Measurements from ENCODE around the gene IL34. TPM values are rescaled to one million over a fixed set of nuclear protein-coding genes. Genes with fewer than 3 reads are reported as not detected.

Gene IL34
- total and polyA plus RNA-seq, 2 of the 13 experiments (the other 11 are each of a cell fraction or from before 2014, with no cell fraction given): 1.2 to 1.3 TPM

DNA sequence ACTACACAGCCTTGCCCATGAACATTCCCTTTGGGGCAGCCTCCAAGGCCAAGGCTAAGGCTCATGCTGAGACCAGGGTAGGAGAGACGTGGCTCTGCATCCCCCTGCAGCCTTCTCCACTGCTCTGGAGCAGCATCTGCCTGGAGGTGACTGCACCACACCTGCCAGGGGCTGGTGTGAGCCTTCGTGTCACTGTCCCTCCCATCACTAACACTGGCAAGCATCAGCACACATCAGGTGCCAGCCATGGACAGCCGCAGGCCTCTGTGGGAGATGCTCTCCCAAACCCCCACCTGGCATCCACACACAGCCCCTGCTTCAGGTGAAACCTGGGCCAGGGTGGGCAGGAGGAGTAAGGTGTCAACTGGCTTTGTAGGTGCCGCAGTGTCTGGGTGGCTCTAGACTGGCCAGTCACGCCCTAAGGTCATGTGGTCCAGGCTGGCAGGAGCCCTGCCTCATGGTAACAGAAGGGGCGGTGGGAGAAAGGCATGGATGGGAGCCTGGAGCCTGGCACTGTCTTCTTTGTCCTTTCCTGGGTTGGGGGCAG, 57.5 kb downstream of the IL34 start:
- ChIA-PET POLR2A (interaction anchor here (0.7 to 7.0 kb wide), 16 partner anchors 8 to 67 kb away, joined by 3 to 134 read pairs (median 6); partner anchors contain the start of gene MTSS2), CTCF (ENCODE audit: low intra/inter-chr PET ratio, low total read pairs) (interaction anchor here (1.6 to 2.9 kb wide), 2 partner anchors 35 to 67 kb away, joined by 16 to 27 read pairs; no protein-coding TSS in a partner anchor)
- peaks cover 52% of the 10 kb centered on the region for H3K4me1 ChIP-seq (ENCODE audit: insufficient read depth, low read length)
- no peaks in the 10 kb centered on the region for H3K27me3 ChIP-seq (ENCODE audit: control insufficient read depth in 1 of 2, insufficient read depth in 2 of 2, low read length in 2 of 2)
- no peak overlapping the region for H2AFZ ChIP-seq (ENCODE audit: low read length)
- H3K4me3 ChIP-seq (replicated peaks in 1 of 3; ENCODE audit: insufficient read depth in 1 of 3, low read depth in 2 of 3, low read length in 3 of 3): 0 out of 6 replicates have a peak overlapping the region, but pooled peaks of 1 of the 3 experiments have one; percentile 21
- H4K20me1 ChIP-seq (ENCODE audit: insufficient read depth, low read length): no peaks in the 10 kb centered on the region
- no TSS peak for BruUV-seq (replicated peaks)
- peak overlapping the region; percentile 63 for H3K4me2 ChIP-seq (ENCODE audit: low read depth, low read length)
- intact Hi-C loops (cut with micrococcal nuclease; ENCODE audit: unreplicated experiment) (loop anchor here (1.0 to 2.0 kb wide), 4 partner anchors 17 to 67 kb away; partner anchors contain the start of gene MTSS2), in situ Hi-C loops (cut with HindIII; ENCODE audit: extremely low pct_ligation_motif_present, low pct_unique_long_range_greater_than_20kb) (no loop called here)
- H3K9ac ChIP-seq (ENCODE audit: insufficient read depth, low read depth, low read length): peak overlapping the region; percentile 52
- peak overlapping the region; percentile 31 for H3K27ac ChIP-seq (ENCODE audit: extremely low read length, insufficient read depth, low read length)
- no peaks in the 10 kb centered on the region for H3K9me3 ChIP-seq (ENCODE audit: low read length)
- peaks cover 4 to 5% of the 10 kb centered on the region in 2 experiments; a peak in 1 of 5 replicates for H3K36me3 ChIP-seq (replicated peaks in 1 of 2; ENCODE audit: control insufficient read depth in 1 of 2, insufficient read depth in 2 of 2, low read length in 2 of 2)
- no peaks in the 10 kb centered on the region for H3K79me2 ChIP-seq (ENCODE audit: insufficient read depth, low read length)
- peak; percentile 14 for ATAC-seq
- no peak for FAIRE-seq
- DNase-seq (ENCODE audit: low spot score): no peak
- 80% methylated on average over 5 of the region's 6 CpGs for WGBS (ENCODE audit: low lambda C conversion rate)
- TF ChIP-seq, protein P1, sequence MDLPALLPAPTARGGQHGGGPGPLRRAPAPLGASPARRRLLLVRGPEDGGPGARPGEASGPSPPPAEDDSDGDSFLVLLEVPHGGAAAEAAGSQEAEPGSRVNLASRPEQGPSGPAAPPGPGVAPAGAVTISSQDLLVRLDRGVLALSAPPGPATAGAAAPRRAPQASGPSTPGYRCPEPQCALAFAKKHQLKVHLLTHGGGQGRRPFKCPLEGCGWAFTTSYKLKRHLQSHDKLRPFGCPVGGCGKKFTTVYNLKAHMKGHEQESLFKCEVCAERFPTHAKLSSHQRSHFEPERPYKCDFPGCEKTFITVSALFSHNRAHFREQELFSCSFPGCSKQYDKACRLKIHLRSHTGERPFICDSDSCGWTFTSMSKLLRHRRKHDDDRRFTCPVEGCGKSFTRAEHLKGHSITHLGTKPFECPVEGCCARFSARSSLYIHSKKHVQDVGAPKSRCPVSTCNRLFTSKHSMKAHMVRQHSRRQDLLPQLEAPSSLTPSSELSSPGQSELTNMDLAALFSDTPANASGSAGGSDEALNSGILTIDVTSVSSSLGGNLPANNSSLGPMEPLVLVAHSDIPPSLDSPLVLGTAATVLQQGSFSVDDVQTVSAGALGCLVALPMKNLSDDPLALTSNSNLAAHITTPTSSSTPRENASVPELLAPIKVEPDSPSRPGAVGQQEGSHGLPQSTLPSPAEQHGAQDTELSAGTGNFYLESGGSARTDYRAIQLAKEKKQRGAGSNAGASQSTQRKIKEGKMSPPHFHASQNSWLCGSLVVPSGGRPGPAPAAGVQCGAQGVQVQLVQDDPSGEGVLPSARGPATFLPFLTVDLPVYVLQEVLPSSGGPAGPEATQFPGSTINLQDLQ (CRISPR knock-in tag; IDR thresholded peaks at IDR 0.05): 0 out of 2 replicates have a peak, but pooled peaks have one; percentile 62
- TF ChIP-seq, protein P2, sequence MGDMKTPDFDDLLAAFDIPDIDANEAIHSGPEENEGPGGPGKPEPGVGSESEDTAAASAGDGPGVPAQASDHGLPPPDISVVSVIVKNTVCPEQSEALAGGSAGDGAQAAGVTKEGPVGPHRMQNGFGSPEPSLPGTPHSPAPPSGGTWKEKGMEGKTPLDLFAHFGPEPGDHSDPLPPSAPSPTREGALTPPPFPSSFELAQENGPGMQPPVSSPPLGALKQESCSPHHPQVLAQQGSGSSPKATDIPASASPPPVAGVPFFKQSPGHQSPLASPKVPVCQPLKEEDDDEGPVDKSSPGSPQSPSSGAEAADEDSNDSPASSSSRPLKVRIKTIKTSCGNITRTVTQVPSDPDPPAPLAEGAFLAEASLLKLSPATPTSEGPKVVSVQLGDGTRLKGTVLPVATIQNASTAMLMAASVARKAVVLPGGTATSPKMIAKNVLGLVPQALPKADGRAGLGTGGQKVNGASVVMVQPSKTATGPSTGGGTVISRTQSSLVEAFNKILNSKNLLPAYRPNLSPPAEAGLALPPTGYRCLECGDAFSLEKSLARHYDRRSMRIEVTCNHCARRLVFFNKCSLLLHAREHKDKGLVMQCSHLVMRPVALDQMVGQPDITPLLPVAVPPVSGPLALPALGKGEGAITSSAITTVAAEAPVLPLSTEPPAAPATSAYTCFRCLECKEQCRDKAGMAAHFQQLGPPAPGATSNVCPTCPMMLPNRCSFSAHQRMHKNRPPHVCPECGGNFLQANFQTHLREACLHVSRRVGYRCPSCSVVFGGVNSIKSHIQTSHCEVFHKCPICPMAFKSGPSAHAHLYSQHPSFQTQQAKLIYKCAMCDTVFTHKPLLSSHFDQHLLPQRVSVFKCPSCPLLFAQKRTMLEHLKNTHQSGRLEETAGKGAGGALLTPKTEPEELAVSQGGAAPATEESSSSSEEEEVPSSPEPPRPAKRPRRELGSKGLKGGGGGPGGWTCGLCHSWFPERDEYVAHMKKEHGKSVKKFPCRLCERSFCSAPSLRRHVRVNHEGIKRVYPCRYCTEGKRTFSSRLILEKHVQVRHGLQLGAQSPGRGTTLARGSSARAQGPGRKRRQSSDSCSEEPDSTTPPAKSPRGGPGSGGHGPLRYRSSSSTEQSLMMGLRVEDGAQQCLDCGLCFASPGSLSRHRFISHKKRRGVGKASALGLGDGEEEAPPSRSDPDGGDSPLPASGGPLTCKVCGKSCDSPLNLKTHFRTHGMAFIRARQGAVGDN (CRISPR knock-in tag; IDR thresholded peaks at IDR 0.05): peak; percentile 47
- no peak for TF ChIP-seq SNRNP70 (IDR thresholded peaks at IDR 0.05; ENCODE audit: low read depth, low read length)
- no peak for TF ChIP-seq HHEX (CRISPR knock-in tag; IDR thresholded peaks at IDR 0.05)
- 0 out of 2 replicates have a peak, but pooled peaks have one; percentile 46 for TF ChIP-seq PHF21A (CRISPR knock-in tag; IDR thresholded peaks at IDR 0.05)
- no peak for TF ChIP-seq ZNF468 (CRISPR knock-in tag; IDR thresholded peaks at IDR 0.05)
- TF ChIP-seq, protein P3, sequence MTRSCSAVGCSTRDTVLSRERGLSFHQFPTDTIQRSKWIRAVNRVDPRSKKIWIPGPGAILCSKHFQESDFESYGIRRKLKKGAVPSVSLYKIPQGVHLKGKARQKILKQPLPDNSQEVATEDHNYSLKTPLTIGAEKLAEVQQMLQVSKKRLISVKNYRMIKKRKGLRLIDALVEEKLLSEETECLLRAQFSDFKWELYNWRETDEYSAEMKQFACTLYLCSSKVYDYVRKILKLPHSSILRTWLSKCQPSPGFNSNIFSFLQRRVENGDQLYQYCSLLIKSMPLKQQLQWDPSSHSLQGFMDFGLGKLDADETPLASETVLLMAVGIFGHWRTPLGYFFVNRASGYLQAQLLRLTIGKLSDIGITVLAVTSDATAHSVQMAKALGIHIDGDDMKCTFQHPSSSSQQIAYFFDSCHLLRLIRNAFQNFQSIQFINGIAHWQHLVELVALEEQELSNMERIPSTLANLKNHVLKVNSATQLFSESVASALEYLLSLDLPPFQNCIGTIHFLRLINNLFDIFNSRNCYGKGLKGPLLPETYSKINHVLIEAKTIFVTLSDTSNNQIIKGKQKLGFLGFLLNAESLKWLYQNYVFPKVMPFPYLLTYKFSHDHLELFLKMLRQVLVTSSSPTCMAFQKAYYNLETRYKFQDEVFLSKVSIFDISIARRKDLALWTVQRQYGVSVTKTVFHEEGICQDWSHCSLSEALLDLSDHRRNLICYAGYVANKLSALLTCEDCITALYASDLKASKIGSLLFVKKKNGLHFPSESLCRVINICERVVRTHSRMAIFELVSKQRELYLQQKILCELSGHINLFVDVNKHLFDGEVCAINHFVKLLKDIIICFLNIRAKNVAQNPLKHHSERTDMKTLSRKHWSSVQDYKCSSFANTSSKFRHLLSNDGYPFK (CRISPR knock-in tag; IDR thresholded peaks at IDR 0.05; ENCODE audit: borderline replicate concordance): no peak
- no peak for TF ChIP-seq ZNF17 (CRISPR knock-in tag; IDR thresholded peaks at IDR 0.05)
- TF ChIP-seq, protein P4, sequence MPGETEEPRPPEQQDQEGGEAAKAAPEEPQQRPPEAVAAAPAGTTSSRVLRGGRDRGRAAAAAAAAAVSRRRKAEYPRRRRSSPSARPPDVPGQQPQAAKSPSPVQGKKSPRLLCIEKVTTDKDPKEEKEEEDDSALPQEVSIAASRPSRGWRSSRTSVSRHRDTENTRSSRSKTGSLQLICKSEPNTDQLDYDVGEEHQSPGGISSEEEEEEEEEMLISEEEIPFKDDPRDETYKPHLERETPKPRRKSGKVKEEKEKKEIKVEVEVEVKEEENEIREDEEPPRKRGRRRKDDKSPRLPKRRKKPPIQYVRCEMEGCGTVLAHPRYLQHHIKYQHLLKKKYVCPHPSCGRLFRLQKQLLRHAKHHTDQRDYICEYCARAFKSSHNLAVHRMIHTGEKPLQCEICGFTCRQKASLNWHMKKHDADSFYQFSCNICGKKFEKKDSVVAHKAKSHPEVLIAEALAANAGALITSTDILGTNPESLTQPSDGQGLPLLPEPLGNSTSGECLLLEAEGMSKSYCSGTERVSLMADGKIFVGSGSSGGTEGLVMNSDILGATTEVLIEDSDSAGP (CRISPR knock-in tag; IDR thresholded peaks at IDR 0.05; ENCODE audit: borderline replicate concordance): peak; percentile 9; the same call in 1 of the 2 replicates
- TF ChIP-seq RFX5 (IDR thresholded peaks at IDR 0.05; ENCODE audit: low read depth, low read length): no peak
- 0 out of 2 replicates have a peak, but pooled peaks have one; percentile 12 for TF ChIP-seq ZNF350 (CRISPR knock-in tag; IDR thresholded peaks at IDR 0.05; ENCODE audit: borderline replicate concordance, low read depth)
